ENCODE measurements around the gene TPPP. TPM values are rescaled to one million over a fixed set of nuclear protein-coding genes. Genes with fewer than 3 reads are reported as not detected.
"Not testable (repeated sequence)": the region's sequence is repeated elsewhere in the genome, so short reads cannot be mapped to it uniquely, and the experiment has no call there.

Gene TPPP
- total RNA-seq, 1 experiment from 2014 or later = 3.9 TPM

- H3K27ac ChIP-seq (ENCODE audit: low read depth, low read length); H3K79me2 ChIP-seq (ENCODE audit: insufficient read depth, low read length); BruUV-seq (replicated peaks); ATAC-seq; H3K4me3 ChIP-seq (replicated peaks in 1 of 2; ENCODE audit: low read depth in 1 of 2, low read length in 2 of 2); H3K9me3 ChIP-seq (ENCODE audit: control insufficient read depth in 1 of 2, insufficient read depth in 1 of 2, low read depth in 1 of 2, low read length in 2 of 2); H4K20me1 ChIP-seq (ENCODE audit: insufficient read depth); intact Hi-C loops (cut with micrococcal nuclease); H3K27me3 ChIP-seq (ENCODE audit: insufficient read depth, low read length); H3K4me2 ChIP-seq (ENCODE audit: low read length); H3K4me1 ChIP-seq (ENCODE audit: control insufficient read depth in 1 of 2, insufficient read depth in 2 of 2, low read length in 2 of 2); POLR2A ChIA-PET; H3K9ac ChIP-seq (ENCODE audit: low read length); H2AFZ ChIP-seq (ENCODE audit: low read depth, low read length, poor library complexity, severe bottlenecking); CTCF ChIA-PET; RAD21 ChIA-PET (ENCODE audit: low non-redundant PET in 1 of 2, low total read pairs in 2 of 2, uncharacterized antibody in 2 of 2, unreplicated experiment in 2 of 2); H3K9me2 ChIP-seq (ENCODE audit: insufficient read depth); H3K36me3 ChIP-seq (ENCODE audit: control insufficient read depth in 1 of 2, insufficient read depth in 2 of 2, low read length in 2 of 2); DNase-seq (ENCODE audit: low read depth, low spot score): not testable (repeated sequence)
Observed at GRCh38 chr5:708848-709517, 15.8 kb upstream of the TPPP start.

- H3K9me3 ChIP-seq (ENCODE audit: control insufficient read depth in 1 of 2, insufficient read depth in 1 of 2, low read depth in 1 of 2, low read length in 2 of 2); BruUV-seq (replicated peaks); CTCF ChIA-PET; H3K4me3 ChIP-seq (replicated peaks in 1 of 2; ENCODE audit: low read depth in 1 of 2, low read length in 2 of 2); POLR2A ChIA-PET; H3K36me3 ChIP-seq (ENCODE audit: control insufficient read depth in 1 of 2, insufficient read depth in 2 of 2, low read length in 2 of 2); H4K20me1 ChIP-seq (ENCODE audit: insufficient read depth); H3K9me2 ChIP-seq (ENCODE audit: insufficient read depth); H3K79me2 ChIP-seq (ENCODE audit: insufficient read depth, low read length); RAD21 ChIA-PET (ENCODE audit: low non-redundant PET in 1 of 2, low total read pairs in 2 of 2, uncharacterized antibody in 2 of 2, unreplicated experiment in 2 of 2); intact Hi-C loops (cut with micrococcal nuclease); H3K4me2 ChIP-seq (ENCODE audit: low read length); ATAC-seq; H3K27me3 ChIP-seq (ENCODE audit: insufficient read depth, low read length); H3K27ac ChIP-seq (ENCODE audit: low read depth, low read length); H2AFZ ChIP-seq (ENCODE audit: low read depth, low read length, poor library complexity, severe bottlenecking); DNase-seq (ENCODE audit: low read depth, low spot score); H3K4me1 ChIP-seq (ENCODE audit: control insufficient read depth in 1 of 2, insufficient read depth in 2 of 2, low read length in 2 of 2); H3K9ac ChIP-seq (ENCODE audit: low read length): not testable (repeated sequence)
Observed at GRCh38 chr5:708374-708773, 15.2 kb upstream of the TPPP start.

DNA sequence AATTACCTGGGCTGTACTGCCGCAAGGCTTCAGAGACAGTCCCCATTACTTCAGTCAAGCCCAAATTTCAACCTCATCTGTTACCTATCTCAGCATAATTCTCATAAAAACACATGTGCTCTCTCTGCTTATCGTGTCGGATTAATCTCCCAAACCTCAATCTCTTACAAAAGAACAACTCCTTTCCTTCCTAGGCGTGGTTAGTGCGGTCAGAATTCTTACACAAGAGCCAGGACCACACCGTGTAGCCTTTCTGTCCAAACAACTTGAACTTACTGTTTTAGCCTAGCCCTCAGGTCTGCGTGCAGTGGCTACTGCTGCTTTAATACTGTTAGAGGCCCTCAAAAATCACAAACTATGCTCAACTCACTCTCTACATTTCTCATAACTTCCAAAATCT, 13.0 kb upstream of the TPPP start:
- POLR2A ChIA-PET; H2AFZ ChIP-seq (ENCODE audit: low read depth, low read length, poor library complexity, severe bottlenecking); BruUV-seq (replicated peaks): not testable (repeated sequence)

GRCh38 chr5:696753-697702, 3.9 kb upstream of the TPPP start:
- DNase-seq (ENCODE audit: low read depth, low spot score); H3K27ac ChIP-seq (ENCODE audit: low read depth, low read length); H2AFZ ChIP-seq (ENCODE audit: low read depth, low read length, poor library complexity, severe bottlenecking); H3K9ac ChIP-seq (ENCODE audit: low read length); POLR2A ChIA-PET; H3K36me3 ChIP-seq (ENCODE audit: control insufficient read depth in 1 of 2, insufficient read depth in 2 of 2, low read length in 2 of 2); CTCF ChIA-PET; BruUV-seq (replicated peaks); H3K9me2 ChIP-seq (ENCODE audit: insufficient read depth); H3K79me2 ChIP-seq (ENCODE audit: insufficient read depth, low read length); H3K9me3 ChIP-seq (ENCODE audit: control insufficient read depth in 1 of 2, insufficient read depth in 1 of 2, low read depth in 1 of 2, low read length in 2 of 2); intact Hi-C loops (cut with micrococcal nuclease); H3K4me1 ChIP-seq (ENCODE audit: control insufficient read depth in 1 of 2, insufficient read depth in 2 of 2, low read length in 2 of 2); H4K20me1 ChIP-seq (ENCODE audit: insufficient read depth); ATAC-seq; H3K27me3 ChIP-seq (ENCODE audit: insufficient read depth, low read length); RAD21 ChIA-PET (ENCODE audit: low non-redundant PET in 1 of 2, low total read pairs in 2 of 2, uncharacterized antibody in 2 of 2, unreplicated experiment in 2 of 2); H3K4me2 ChIP-seq (ENCODE audit: low read length); H3K4me3 ChIP-seq (replicated peaks in 1 of 2; ENCODE audit: low read depth in 1 of 2, low read length in 2 of 2): not testable (repeated sequence)

More for the DNA sequence above, 13.0 kb upstream of the TPPP start:
- H3K9me2 ChIP-seq (ENCODE audit: insufficient read depth); H3K27ac ChIP-seq (ENCODE audit: low read depth, low read length); H3K36me3 ChIP-seq (ENCODE audit: control insufficient read depth in 1 of 2, insufficient read depth in 2 of 2, low read length in 2 of 2); H3K27me3 ChIP-seq (ENCODE audit: insufficient read depth, low read length); DNase-seq (ENCODE audit: low read depth, low spot score); H3K9me3 ChIP-seq (ENCODE audit: control insufficient read depth in 1 of 2, insufficient read depth in 1 of 2, low read depth in 1 of 2, low read length in 2 of 2); H3K4me1 ChIP-seq (ENCODE audit: control insufficient read depth in 1 of 2, insufficient read depth in 2 of 2, low read length in 2 of 2); H3K4me2 ChIP-seq (ENCODE audit: low read length); intact Hi-C loops (cut with micrococcal nuclease); H4K20me1 ChIP-seq (ENCODE audit: insufficient read depth); CTCF ChIA-PET; H3K79me2 ChIP-seq (ENCODE audit: insufficient read depth, low read length); RAD21 ChIA-PET (ENCODE audit: low non-redundant PET in 1 of 2, low total read pairs in 2 of 2, uncharacterized antibody in 2 of 2, unreplicated experiment in 2 of 2); H3K4me3 ChIP-seq (replicated peaks in 1 of 2; ENCODE audit: low read depth in 1 of 2, low read length in 2 of 2); H3K9ac ChIP-seq (ENCODE audit: low read length); ATAC-seq: not testable (repeated sequence)
